Measurements from ENCODE around the gene LCNL1. TPM values are rescaled to one million over a fixed set of nuclear protein-coding genes. Genes with fewer than 3 reads are reported as not detected.

LCNL1 gene
- total RNA-seq, 1 experiment from 2014 or later: 0.41 TPM

GRCh38 chr9:136946228-136947027, 36.4 kb upstream of the LCNL1 start:
- Histone ChIP-seq H3K4me1 (replicated peaks; ENCODE audit: insufficient read depth) (peaks cover 26% of the 10 kb centered on the region), H3F3A (ENCODE audit: insufficient read depth, low read depth) (peaks cover 21% of the 10 kb centered on the region; the same call in 1 of the 2 replicates), H3K36me3 (ENCODE audit: low read depth) (peaks cover 7% of the 10 kb centered on the region; the same call in 1 of the 2 replicates), H3K27me3 (ENCODE audit: insufficient read depth, low read depth) (no peaks in the 10 kb centered on the region), H3K9me2 (ENCODE audit: insufficient read depth) (no peaks in the 10 kb centered on the region), H3K9me3 (ENCODE audit: insufficient read depth, low read depth) (no peaks in the 10 kb centered on the region), H3K4me3 (no peak overlapping the region), H3K79me2 (ENCODE audit: low read depth) (peaks cover 18% of the 10 kb centered on the region), H3K27ac (no peak overlapping the region), H3K4me2 (no peak overlapping the region), H4K20me1 (ENCODE audit: insufficient read depth) (no peaks in the 10 kb centered on the region; the same call in none of the 2 replicates), H2AFZ (no peak overlapping the region)
- BruUV-seq (replicated peaks): no TSS peak
- CTCF ChIA-PET: interaction anchor here (0.5 to 2.2 kb wide), 2 partner anchors 82 to 89 kb away, joined by 3 to 46 read pairs; no protein-coding TSS in a partner anchor
- no peak for DNase-seq
- TF ChIP-seq EZH2 (IDR thresholded peaks at IDR 0.05; ENCODE audit: low read depth): no peak
- no peak for TF ChIP-seq CTCF (conservative IDR thresholded peaks at IDR 0.05)
- POLR2A ChIA-PET (ENCODE audit: unreplicated experiment): no interaction called here
- intact Hi-C loops (cut with micrococcal nuclease; ENCODE audit: unreplicated experiment): no loop called here

DNA sequence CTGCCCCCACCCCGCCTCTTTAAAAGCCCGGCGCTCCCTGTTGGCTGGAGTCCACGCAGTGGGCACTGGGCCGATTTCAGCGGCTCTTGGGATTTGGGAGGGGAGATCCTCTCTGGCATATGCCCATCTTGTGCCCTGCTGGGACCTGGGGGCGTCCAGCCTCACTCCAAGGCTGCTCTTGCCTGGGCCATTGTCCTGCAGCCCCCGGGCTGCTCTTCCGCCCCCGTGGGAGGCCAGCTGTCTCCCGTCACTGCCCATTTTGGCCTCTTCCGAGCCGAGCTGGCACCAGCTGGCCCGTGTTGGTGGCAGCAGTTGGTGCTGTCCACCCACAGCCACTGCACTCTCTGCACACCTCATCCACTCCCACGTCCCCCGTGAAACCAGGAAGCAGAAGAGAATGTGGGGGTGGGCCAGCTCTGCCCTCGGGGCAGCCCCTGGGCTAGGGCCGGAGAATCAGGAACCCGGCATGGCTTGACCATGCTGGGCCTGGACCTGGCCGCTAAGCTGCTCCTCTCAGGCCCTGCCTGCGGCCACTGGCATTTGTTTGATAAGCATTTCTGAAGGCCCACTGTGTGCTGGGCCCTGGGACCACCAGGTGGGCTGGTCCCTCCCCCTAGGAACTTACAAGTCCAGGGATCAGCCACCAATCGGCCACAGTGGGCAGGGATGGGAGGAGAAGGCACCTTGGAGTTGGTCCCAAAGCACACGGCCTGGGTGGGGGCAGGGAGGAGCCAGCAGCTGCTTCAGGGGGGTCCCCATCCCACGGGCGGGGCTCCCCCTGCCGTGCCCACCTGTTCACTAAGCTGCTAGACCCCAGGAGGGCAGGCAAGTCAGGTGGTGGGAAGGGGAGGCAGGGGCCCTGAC, 35.5 kb upstream of the LCNL1 start:
- intact Hi-C loops (cut with micrococcal nuclease; ENCODE audit: unreplicated experiment): no loop called here
- no peak for TF ChIP-seq CTCF (conservative IDR thresholded peaks at IDR 0.05)
- TF ChIP-seq EZH2 (IDR thresholded peaks at IDR 0.05; ENCODE audit: low read depth): no peak
- Histone ChIP-seq H3K27me3 (ENCODE audit: insufficient read depth, low read depth) (no peaks in the 10 kb centered on the region), H3K79me2 (ENCODE audit: low read depth) (peaks cover 18% of the 10 kb centered on the region), H3F3A (ENCODE audit: insufficient read depth, low read depth) (peaks cover 21% of the 10 kb centered on the region; the same call in 1 of the 2 replicates), H3K27ac (no peak overlapping the region), H3K36me3 (ENCODE audit: low read depth) (peaks cover 4% of the 10 kb centered on the region; the same call in 1 of the 2 replicates), H3K4me3 (no peak overlapping the region), H3K4me2 (no peak overlapping the region), H3K9me3 (ENCODE audit: insufficient read depth, low read depth) (no peaks in the 10 kb centered on the region), H3K4me1 (replicated peaks; ENCODE audit: insufficient read depth) (peaks cover 26% of the 10 kb centered on the region), H4K20me1 (ENCODE audit: insufficient read depth) (no peaks in the 10 kb centered on the region; the same call in 1 of the 2 replicates), H3K9me2 (ENCODE audit: insufficient read depth) (no peaks in the 10 kb centered on the region), H2AFZ (no peak overlapping the region)
- CTCF ChIA-PET: interaction anchor here (0.5 to 2.2 kb wide), 13 partner anchors 31 to 139 kb away, joined by 3 to 46 read pairs (median 5); partner anchors contain the start of genes CLIC3 and MAN1B1
- no TSS peak for BruUV-seq (replicated peaks)
- DNase-seq: no peak
- POLR2A ChIA-PET (ENCODE audit: unreplicated experiment): interaction anchor here (0.5 to 1.2 kb wide), 5 partner anchors 49 to 545 kb away, joined by 3 to 9 read pairs (median 4); partner anchors contain the start of gene CLIC3
